NK-92 (cell line): ENCODE data around the gene YBX2.
A peak's percentile ranks its signal among the peaks of the same experiment; 100 is the strongest.

Experiments
- DNase-seq: peaks from one replicate; lab custom pipeline; 2025; ENCODE audit not compliant: unreplicated experiment; lab: John Stamatoyannopoulos, UW

The YBX2 gene

DNA sequence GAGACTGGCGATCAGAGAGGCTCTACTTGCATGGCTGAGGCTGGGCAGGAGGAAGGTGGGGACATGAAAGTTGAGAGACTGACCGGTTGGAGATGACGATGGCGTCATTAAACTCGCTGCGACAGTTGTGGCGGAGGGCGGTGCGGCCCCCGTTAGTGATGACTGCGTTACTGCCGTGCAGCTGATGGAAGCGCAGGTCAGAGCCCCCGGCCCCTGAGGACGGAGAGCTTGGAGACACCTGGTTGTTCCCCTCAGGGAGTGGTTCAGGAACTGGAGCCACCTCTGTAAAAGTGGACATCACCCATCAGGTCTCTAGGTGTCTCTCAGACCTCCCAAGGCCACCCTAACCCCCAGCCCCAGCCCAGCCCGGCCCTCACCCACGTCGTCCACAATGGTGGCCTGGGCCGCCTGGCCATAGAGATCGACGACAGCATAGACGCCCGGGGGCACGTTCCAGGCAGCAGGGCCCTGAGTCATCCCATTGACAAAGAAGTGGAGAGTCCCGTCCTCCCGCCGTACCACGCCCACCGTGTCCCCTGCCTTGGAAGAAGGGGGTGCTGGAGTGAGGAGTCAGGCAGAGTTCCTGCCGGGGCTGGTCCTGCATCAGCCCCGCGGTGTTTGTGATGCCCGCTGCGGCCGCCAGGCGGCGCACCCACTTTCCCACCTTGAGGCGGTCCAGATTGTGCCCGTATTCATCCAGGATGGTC lies 29.4 kb upstream of the YBX2 start:
- DNase-seq: no peak

DNA sequence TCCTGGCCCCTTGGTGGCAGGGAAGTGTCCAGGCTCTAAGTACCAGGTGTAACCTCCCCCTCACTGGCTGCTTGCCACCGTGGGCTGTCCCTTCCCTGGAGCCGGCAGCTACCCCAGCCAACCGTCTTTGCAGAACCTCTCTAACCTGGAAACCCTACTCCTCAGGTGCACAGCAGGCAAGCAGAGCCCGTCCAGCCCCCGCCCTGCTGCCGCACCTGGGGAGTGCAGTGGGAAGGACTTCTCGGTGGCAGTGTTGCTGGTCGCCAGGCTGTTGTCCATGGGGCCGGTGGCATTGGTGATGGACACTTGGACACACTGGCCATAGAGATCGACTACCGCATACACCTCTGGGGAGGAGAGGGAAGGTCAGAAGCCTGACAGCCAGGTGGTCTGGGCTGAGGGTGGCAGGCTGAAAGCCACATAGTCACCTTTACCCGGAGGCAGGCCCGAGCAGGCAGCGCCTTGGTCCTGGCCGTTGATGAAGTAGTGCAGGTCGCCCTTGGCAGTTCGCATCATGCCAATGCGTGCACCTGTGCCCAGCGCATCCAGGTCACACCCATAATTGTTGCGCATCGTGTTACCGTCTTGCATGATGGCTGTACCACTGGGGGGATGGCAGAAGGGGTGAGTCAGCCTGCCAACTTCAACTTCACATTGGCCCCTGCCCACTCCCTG lies 28.2 kb upstream of the YBX2 start:
- DNase-seq: no peak

DNA sequence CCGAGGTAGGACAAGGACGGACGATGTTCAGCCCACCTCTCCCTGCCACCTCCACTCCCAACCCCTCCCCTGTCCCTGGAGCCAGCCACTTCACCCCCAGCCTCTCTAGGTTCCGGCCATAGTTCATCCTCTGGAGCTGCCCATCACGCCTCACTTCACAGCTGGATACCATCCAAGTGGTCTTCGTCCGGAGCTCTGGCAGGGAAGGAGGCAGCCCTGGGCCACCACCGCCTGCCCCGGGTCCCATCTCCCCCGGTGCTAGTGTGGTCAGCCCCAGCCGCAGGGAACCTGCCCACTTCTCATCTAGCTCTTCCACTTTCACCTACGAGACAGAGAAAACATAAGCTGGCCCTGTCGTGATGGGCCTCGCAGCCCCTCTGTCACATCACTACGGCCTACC lies 27.0 kb upstream of the YBX2 start:
- DNase-seq: no peak

DNA sequence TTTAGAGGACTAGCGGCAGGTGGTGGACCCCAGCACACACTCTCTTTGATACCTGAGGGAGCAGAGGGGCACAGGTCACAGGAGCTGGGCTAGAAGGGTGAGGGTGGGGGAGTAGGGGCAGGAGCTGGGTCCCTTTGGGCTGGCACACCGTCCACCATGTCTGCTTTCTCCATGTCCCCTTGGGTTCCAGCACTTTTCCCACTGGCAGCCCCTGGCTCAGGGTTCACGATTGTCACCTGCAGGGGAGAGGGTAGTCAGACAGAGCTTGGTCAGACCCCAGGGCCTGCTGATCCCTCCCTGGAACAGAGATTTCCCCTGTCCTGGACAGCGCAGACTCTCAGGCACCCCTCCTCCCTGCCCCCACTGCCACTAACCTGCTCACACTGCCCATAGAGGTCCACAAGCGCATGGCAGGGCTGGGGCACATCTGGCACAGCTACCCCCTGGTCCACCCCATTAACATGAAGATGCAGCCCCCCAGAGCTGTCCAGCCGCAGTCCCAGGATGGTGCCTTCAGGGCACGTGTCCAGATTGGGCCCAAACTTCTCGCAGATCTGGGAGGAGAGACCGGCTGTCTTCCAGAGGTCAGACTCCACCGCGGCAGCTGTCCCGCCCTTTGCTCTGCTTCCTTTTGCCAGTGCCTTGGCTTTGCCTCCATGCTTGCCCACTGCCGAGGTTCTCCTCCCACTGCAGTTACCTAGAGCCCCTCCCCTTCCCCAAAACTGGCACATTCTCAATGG lies 23.9 kb upstream of the YBX2 start:
- DNase-seq: no peak

DNA sequence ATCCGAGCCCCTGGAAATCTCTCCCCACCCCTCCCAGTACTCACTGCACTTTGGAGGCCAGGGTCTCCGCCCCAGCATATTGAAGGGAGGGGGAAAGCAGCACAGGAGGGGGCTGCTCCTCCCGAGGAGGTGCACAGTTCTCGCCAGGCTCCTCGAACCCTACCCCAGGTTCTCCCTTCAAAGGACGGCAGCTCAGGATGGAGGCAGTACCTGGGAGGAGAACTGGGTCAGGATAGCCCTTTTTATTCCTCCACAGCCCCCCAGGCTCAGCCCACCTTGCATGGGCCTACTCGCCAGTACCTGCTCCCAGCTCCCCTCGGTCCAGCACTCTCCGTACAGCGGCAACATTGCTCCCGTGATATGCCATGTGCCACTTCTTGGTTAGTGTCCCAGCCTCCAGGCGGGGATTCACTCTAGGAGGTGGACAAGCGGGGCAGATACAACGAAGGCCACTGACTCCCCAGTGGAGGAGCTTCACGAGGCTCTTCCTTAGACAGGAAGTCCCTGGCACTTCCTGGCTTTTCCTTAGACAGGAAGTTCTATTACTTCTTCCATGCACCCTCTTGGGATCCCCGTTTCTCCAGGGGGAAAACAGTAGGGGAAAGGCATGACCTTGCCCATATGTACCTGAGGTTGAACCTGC lies 22.8 kb upstream of the YBX2 start:
- DNase-seq: no peak

DNA sequence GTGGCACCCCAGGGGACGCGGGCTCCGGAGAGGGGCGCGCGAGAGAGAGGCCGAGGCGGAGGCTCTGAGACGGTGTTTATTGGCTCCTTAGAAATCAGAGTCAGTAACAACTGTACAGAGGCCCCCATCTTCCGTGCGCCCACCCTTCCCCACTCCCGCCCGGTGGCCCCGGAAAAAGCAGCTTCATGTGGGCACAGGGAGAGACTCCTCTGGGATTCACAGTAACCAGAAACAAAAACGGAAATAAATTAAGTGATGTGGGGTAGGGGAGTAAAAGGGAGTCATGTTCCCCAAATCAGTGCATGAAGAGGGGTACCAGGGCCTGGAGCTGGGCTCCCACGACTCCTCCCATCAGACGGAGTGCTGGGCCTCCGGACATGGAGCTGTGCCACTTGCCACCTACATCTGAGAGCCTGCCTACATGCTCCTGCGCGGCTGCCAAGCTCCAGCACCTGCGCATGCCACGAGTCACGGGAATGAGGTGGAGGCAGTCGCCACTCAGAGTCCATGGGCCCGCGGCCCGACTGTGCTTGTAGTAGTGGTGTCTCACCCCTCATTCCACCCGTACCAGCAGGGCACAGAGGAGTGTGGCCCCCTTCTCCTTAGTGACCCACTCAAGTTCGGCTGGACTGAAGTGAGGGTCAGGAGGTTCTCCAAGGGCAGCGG lies 21.3 kb upstream of the YBX2 start:
- DNase-seq: no peak

DNA sequence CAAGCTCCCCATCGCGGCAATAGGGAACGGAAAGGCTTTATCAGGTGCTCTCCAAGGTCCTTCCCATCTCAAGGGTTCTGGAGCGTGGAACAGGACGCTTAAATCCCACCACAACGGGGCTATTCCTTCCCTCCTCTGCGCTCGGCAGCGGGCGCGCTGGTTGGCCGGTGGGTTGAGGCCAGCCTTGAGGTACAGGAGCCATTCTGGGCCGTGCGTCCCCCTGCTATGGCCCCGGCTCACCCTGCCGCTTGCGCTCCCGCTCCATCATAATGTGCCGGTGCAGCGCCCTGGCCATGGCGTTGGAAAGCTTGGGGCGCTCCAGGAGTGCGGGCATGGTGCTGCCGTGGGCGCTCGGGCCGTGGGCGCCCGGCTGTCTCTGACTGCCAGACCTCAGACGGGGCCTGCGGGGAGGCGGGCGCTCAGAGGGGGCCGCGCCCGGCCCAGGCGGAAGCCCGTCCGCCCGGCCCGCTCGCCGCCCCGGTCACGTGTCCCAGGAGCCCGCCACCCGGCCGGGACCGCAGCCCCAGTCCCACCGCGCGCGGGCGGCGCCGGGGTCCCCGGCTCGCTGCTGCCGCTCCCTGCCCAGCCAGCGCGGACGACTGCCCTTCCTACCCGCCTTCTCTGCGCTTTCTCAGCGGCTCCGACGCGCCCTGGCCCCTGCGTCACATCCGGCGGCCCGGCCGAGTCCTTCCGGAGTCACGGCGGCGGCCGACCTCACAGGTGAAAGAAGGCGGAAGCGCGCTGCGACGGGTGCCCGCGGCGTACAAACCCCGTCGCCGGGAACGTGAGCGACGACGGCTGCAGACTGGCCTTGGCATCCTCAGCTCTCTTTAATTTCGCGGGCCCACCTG lies 20.5 kb upstream of the YBX2 start, which contains the start of gene GPS2:
Gene GPS2 (minus strand): TSS at position 642 of the 851 bp plus-strand sequence. CDS start 308 bp downstream, at position 334.
- DNase-seq: peak; percentile 51

DNA sequence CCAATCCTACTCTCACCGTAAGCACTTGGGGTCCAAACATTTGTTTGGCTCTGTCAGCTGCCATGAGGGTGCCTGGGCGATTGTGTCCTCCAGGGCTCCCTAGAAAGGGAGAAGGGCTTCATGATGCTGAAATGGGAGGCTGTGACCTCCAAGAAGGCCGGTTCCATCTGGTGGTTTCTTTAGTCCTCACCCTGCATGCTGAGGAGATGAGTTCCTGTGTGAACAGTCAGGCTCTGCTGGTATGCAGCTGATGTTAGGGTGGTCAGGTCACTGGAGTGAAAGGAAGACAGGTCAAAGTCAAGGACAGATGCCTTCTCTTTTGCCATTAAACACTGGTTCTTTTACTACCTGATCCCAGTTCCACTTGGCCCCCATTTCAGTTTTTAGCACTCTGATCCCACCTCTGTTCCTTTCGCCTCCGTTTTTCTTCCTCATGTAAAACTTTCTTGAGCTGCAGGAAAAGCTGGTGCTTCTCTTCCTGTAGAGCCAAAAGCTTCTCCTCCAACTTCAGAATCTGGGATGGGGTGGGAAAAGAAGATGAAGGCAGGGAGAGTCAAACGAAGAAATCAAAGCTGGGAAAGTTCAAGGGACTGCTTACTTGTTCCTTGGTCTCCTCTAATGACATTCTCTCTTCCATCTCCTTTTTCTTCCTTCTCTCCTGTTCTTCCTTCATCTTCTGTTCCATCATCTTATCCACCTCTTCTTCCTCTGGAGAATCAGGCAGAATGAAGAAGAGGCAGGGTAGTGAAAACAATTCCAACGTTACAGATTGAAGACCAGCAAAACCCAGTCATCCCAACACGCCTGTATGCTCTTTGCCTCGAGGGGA lies 19.7 kb upstream of the YBX2 start:
- no peak for DNase-seq

DNA sequence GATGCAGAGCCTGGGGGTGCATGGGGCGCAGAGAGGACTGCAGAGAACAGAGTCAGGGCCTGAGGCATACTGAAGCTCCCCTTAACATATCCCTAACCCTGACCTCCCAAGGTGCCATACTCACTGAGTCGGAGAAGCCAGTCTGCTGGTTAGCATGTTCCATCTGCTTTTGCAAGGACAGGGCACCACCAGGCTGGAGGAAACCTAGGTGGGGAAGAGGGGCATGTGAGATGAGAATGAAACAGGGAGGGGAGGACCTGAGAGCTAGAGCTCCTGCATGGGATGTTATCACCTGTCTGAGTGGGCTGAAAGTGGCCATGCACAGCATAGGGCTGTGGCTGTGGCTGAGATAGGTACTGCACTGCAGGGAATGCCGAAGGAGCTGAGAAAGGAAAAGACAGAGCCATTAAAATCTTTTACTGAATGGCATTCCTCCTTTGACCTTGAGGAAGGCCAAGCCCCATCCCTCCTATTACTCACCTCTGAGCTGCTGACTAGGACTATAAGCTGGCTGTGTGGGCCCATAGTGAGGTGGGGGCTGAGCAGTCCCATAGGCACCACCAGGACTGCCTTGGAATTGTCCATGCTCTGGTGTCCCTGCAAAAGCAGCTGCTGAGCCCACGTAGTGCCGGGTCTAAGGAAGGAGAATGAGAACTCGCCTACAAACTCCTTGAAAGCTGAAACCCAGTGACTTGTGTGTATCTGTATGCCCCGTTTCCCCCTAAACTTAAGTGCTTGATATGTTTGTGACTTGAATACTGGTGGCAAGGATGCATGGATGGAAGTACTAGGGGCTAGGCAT lies 18.9 kb upstream of the YBX2 start:
- no peak for DNase-seq

DNA sequence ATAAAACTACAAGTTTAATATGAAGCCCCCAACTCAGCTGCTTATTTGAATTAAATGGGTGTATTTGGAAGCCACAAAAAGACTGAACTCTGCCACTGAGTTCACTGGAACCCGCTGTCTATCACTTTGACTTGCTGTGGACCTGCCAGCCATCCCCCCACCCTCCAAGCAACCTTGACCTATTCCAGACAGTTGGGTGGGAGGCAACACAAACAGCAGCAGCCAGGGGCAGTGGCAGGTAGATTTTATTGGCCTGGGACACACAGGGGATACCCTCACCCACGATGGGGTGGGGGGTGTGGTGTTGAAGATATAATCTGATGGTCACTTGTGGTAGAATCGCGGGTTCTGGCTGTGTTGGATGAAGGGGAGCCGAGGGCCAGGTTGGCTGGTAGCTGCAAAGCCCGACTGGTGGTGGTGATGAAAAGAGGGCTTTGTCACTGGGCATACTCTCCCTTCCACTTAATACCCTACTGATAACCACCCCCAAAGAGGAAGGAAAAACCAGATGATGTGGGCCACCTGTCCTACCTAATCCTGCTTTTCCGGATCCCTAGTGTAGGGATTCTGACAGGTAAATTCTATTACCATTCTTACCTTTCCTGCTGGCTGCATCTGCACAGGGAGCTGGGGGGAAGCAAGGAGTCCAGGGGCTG lies 18.1 kb upstream of the YBX2 start:
- DNase-seq: no peak

DNA sequence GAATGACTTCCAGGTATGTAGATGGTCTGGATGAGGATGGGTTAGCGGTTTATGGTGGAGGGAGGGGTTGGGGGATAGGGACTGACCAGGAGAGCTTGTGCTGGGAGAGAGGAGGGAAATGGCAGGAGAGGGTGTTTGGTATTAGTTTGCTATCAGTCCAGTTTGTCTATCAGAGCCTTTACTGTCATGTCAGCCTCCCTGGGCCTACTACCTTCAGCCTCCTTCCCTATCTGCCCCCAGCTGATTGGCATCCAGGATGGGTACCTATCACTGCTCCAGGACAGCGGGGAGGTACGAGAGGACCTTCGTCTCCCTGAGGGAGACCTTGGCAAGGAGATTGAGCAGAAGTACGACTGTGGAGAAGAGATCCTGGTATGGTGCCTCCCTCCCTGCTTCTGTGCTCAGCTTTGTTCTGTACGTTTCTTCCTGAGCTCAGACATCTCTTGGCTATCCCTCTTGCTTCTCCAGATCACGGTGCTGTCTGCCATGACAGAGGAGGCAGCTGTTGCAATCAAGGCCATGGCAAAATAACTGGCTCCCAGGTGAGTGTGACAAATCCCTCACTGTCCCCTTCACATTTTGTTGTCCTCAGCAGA lies 16.8 kb upstream of the YBX2 start:
- DNase-seq: no peak

DNA sequence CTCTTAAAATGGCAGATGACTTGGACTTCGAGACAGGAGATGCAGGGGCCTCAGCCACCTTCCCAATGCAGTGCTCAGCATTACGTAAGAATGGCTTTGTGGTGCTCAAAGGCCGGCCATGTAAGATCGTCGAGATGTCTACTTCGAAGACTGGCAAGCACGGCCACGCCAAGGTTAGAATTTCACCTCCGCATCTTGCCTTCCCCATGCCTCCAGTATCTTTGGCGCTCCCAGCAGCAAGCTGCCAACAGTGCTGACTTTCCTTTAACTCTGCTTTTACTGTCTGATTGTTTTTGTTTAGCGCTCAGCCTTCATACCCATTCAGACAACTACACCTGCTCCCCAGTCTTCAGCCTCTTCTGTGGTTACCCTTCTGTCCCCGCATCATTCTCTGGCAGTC lies 15.2 kb upstream of the YBX2 start:
- no peak for DNase-seq

DNA sequence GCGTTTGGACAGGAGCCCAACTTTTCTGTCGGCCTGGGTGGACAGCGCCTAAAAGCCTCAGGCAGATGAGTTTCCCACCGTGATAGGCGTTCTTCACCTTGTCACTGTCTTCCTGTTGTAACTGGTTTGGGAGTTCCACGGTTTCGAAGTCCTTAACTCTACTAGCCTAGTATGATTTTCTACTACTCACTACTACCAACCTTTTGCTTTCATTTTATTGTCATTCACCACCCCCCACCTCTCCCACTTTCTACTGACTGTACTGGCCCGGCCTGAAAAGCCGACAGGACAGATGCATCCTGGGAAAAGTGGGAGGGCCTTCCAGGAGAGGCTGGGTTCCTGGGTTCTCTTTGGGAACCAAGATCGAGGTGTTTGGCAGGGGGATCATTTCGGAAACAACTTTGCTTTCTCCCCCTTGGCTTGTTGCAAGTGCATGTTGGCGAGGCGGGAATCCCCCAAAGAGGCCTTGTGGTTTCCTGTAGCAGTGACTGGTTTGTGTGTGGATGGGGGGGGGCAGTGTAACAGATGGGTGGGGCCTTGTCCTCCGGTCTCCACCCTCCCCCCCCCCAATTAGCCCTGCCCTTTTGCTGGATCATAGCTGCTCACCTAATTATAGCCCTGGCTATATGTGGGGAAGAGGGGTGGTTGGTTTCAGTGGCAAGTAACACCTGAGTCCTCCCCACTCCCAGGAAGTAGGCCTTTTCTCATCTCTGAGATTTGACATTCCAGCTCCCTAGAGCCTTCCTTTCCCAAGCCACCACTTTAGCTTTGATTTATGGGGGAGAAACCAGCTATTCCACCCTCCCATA lies 14.4 kb upstream of the YBX2 start:
- peak; percentile 47 for DNase-seq

DNA sequence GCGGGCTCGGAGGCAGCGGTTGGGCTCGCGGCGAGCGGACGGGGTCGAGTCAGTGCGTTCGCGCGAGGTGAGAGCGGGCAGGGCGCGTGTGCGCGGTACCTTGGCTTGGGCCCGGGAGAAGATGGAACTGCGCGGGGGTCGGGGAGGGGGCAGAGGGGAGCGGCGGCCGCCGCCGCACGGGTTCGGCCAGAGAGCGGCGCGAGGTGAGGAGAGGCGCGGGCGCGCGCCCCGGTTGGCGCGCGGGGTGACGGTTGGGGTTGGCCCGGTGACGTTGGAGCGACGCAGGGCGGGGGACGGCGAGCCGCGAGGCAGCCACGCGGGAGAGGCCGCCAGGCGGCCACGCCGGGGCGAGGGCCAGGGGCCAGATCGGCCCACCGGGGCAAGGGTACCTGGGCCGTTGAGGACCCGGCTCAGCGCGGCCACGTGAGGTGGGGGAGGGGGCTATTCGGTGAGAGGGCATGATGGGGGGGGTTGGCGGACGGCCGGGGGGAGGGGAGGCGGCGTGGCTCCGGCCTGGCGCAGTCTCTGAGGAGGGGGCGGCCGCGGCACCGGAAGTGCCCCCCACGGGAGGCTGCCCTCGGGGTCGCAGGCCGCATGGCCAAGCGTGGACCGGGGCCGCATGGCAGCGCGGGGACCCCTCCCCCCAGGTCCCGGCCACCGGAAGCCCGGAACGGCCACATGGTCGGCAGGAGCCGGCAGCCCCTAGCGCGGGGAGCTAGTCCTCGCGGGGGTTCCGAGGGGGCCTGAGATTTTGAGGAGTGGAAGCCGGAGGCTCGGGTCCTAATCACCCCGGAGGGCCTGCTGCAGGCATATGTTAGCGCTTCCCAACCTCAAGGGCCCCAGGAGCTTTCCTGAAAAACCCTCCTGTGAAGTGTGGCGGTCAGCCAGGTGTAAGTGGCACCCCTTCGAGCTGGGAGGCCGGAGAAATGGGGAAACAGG lies 13.5 kb upstream of the YBX2 start:
- no peak for DNase-seq

DNA sequence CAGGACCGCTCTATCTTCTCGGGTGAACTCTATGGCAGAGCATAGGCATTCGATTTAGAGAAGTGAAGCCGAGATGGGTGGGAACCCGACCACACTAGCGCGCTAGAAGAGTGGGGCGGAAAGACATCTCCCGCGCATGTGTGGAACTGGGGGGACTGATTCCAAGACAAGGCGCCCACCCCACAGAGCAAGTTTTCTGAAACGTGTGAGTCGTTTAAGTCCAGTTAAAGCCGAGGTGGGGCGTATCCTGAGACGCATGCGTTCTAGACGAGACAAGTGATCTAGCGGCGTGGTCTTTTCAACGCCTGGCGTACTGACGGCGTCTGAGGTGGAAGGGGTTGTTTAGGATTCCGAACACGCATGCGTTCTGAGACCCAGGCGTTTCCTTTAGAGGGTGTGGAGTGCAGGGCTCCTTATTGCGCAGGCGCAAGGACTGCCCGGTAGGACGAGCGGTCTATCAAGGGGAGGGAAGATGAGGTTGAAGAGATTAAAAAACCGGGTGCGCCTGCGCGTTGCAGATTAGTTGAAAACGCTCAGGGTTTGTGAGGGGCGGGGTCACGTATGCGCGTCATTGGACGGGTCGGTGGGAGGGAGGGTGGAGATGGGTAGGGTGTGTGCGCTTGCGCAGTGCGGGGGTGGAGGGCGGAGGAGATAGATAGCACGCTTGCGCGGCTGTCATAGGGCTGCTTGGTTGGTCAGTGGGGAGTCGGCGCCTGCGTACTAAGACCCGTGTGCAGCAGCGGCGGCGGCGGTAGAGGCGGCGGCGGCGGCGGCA lies 12.7 kb upstream of the YBX2 start, which contains the start of gene EIF5A:
Gene EIF5A (plus strand): TSS at position 718 of the 775 bp plus-strand sequence. CDS start 2,008 bp downstream, outside the sequence.
- peak; percentile 98 for DNase-seq
